ENCODE data around the gene ZNF658. TPM values are rescaled to one million over a fixed set of nuclear protein-coding genes. Genes with fewer than 3 reads are reported as not detected.

The ZNF658 gene
- 5.1 and 6.8 TPM in 2 replicates for total RNA-seq

GRCh38 chr9:66900490-66901131, at the start of gene ZNF658:
Gene ZNF658 (plus strand): TSS chr9:66900725. CDS start chr9:66903562, 2,837 bp downstream.

Other genes with a start within 250 kb of the ZNF658 start
- gene SPATA31A3, start 91.8 kb downstream of the ZNF658 start, total RNA-seq = not detected in 2 replicates